ENCODE measurements around the gene RPEL1.

Gene RPEL1

GRCh38 chr10:103278862-103279298 is 33.2 kb downstream of the RPEL1 start:
- peaks cover 33% of the 10 kb centered on the region for H3K27me3 ChIP-seq (ENCODE audit: insufficient read depth, poor library complexity, severe bottlenecking)
- no peak overlapping the region for H3K27ac ChIP-seq (replicated peaks)
- no peak overlapping the region for H3K4me3 ChIP-seq (replicated peaks; ENCODE audit: insufficient read depth, low read length)
- DNase-seq (ENCODE audit: low read depth in 1 of 2, low spot score in 1 of 2), result peak in 1 of 2 experiments; percentile 18
- TF ChIP-seq REST (IDR thresholded peaks at IDR 0.05; ENCODE audit: insufficient replicate concordance, low read depth) (peak; percentile 99), POLR2AphosphoS5 (IDR thresholded peaks at IDR 0.05; ENCODE audit: low read depth) (no peak)

DNA sequence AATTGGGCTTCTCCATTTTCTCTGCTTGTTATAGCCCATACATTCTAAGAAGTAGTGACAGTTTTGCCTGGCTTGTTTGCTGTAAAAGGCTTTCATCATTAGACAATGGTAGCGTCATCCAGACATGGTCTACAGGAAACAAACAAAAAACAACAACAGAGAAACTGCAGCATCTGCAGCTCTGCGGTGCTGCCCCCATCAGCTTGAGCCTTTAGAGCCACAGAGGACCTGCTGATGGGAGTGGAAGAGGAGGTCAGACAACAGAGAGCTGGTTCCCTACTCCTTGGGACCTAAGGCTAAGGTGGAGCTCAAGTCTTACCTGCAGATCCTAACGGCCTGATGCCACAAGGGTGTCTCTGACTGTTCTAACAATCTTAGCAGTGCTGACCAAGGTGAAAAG is 34.3 kb downstream of the RPEL1 start:
- Histone ChIP-seq H3K27ac (replicated peaks) (no peak overlapping the region), H3K4me3 (replicated peaks; ENCODE audit: insufficient read depth, low read length) (no peak overlapping the region), H3K27me3 (ENCODE audit: insufficient read depth, poor library complexity, severe bottlenecking) (peaks cover 33% of the 10 kb centered on the region)
- DNase-seq (ENCODE audit: low read depth in 1 of 2, low spot score in 1 of 2), result no peak
- TF ChIP-seq SPI1 (IDR thresholded peaks at IDR 0.05; ENCODE audit: borderline replicate concordance, low read depth) (no peak), POLR2AphosphoS5 (IDR thresholded peaks at IDR 0.05; ENCODE audit: low read depth) (no peak), GABPA (IDR thresholded peaks at IDR 0.05; ENCODE audit: low read depth) (no peak), CTCF (IDR thresholded peaks at IDR 0.05; ENCODE audit: insufficient read depth, low read length) (no peak), REST (IDR thresholded peaks at IDR 0.05; ENCODE audit: insufficient replicate concordance, low read depth) (no peak)

GRCh38 chr10:103280506-103280905 is 34.8 kb downstream of the RPEL1 start:
- Histone ChIP-seq H3K27ac (replicated peaks) (no peak overlapping the region), H3K4me3 (replicated peaks; ENCODE audit: insufficient read depth, low read length) (no peak overlapping the region), H3K27me3 (ENCODE audit: insufficient read depth, poor library complexity, severe bottlenecking) (peaks cover 33% of the 10 kb centered on the region)
- no peak for DNase-seq (ENCODE audit: low read depth in 1 of 2, low spot score in 1 of 2)
- TF ChIP-seq CTCF (IDR thresholded peaks at IDR 0.05; ENCODE audit: insufficient read depth, low read length) (no peak), POLR2AphosphoS5 (IDR thresholded peaks at IDR 0.05; ENCODE audit: low read depth) (no peak), GABPA (IDR thresholded peaks at IDR 0.05; ENCODE audit: low read depth) (no peak)

DNA sequence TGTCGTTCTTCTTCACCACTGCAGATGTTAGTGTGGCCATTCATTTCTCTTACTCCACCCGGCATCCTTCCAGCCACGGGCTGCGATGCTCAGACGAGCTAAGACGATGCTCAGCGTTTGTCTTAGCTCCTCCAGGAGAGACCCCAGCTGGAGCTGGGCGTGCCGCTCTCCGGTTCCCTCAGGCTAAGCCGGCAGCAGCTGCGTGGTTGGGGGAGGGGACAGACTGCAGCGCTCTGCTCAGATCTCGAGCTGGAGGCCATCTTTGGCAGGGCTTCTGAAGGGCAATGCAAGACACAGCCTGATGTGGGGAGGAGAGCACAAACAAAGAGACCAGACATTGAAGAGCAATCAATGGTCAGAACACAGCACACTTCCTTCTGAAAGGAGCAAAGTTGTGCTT is 36.1 kb downstream of the RPEL1 start:
- Histone ChIP-seq H3K27ac (replicated peaks) (no peak overlapping the region), H3K27me3 (ENCODE audit: insufficient read depth, poor library complexity, severe bottlenecking) (peaks cover 23% of the 10 kb centered on the region), H3K4me3 (replicated peaks; ENCODE audit: insufficient read depth, low read length) (no peak overlapping the region)
- DNase-seq (ENCODE audit: low read depth in 1 of 2, low spot score in 1 of 2), result no peak
- no peak for TF ChIP-seq GABPA (IDR thresholded peaks at IDR 0.05; ENCODE audit: low read depth)
- no peak for TF ChIP-seq POLR2AphosphoS5 (IDR thresholded peaks at IDR 0.05; ENCODE audit: low read depth)
- peak; percentile 15 for TF ChIP-seq REST (IDR thresholded peaks at IDR 0.05; ENCODE audit: insufficient replicate concordance, low read depth)

Data from HL-60 (cell line).